Measurements from ENCODE around the gene SH3RF3.

GRCh38 chr2:109141006-109141600, 12.1 kb downstream of the SH3RF3 start:
- TF ChIP-seq CTCF (IDR thresholded peaks at IDR 0.05) (no peak), SIN3A (IDR thresholded peaks at IDR 0.05; ENCODE audit: borderline replicate concordance, insufficient read depth, low read depth, low read length) (no peak)

Data from Panc1 (cell line).